GM20000 (cell line): ENCODE measurements around the gene STIM1.

Source experiments
- DNase-seq: peaks from one replicate; pipeline ENCODE4 v3.0.0; 2012; ENCODE audit warnings: low spot score
- CTCF ChIP-seq: IDR thresholded peaks from 2 replicates; pipeline ENCODE4 v1.5.1; 2012; ENCODE audit warnings: mild to moderate bottlenecking, control low read depth; ENCODE audit errors: extremely low read depth, missing control alignments

STIM1 gene

GRCh38 chr11:3831378-3832239, 23.9 kb upstream of the STIM1 start:
- no peak for TF ChIP-seq CTCF
- no peak for DNase-seq

- TF ChIP-seq CTCF, result no peak
- no peak for DNase-seq
Observed at GRCh38 chr11:3832816-3833215, 22.6 kb upstream of the STIM1 start.

GRCh38 chr11:3833449-3833848, 22.0 kb upstream of the STIM1 start:
- TF ChIP-seq CTCF, result no peak
- no peak for DNase-seq

- no peak for DNase-seq
- no peak for TF ChIP-seq CTCF
Observed at GRCh38 chr11:3834349-3834663, 21.2 kb upstream of the STIM1 start.

GRCh38 chr11:3834664-3835461, 20.6 kb upstream of the STIM1 start:
- no peak for DNase-seq
- TF ChIP-seq CTCF, result no peak

GRCh38 chr11:3835751-3836150, 19.7 kb upstream of the STIM1 start:
- TF ChIP-seq CTCF, result no peak
- no peak for DNase-seq

GRCh38 chr11:3836903-3837302, 18.6 kb upstream of the STIM1 start:
- TF ChIP-seq CTCF, result no peak
- DNase-seq, result peak; percentile 45
